Measurements from ENCODE around the gene GALNT18.

- TF ChIP-seq, protein P1, sequence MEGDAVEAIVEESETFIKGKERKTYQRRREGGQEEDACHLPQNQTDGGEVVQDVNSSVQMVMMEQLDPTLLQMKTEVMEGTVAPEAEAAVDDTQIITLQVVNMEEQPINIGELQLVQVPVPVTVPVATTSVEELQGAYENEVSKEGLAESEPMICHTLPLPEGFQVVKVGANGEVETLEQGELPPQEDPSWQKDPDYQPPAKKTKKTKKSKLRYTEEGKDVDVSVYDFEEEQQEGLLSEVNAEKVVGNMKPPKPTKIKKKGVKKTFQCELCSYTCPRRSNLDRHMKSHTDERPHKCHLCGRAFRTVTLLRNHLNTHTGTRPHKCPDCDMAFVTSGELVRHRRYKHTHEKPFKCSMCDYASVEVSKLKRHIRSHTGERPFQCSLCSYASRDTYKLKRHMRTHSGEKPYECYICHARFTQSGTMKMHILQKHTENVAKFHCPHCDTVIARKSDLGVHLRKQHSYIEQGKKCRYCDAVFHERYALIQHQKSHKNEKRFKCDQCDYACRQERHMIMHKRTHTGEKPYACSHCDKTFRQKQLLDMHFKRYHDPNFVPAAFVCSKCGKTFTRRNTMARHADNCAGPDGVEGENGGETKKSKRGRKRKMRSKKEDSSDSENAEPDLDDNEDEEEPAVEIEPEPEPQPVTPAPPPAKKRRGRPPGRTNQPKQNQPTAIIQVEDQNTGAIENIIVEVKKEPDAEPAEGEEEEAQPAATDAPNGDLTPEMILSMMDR (IDR thresholded peaks at IDR 0.05) = no peak
- no peak for TF ChIP-seq POLR2A (IDR thresholded peaks at IDR 0.05)
Observed at GRCh38 chr11:11607772-11608171, 14.0 kb downstream of the GALNT18 start.
